Smooth muscle cell of bladder (primary cell): ENCODE results near the gene RETSAT. TPM values are rescaled to one million over a fixed set of nuclear protein-coding genes. Genes with fewer than 3 reads are reported as not detected.

Experiments
- total RNA-seq: library from RNA; depleted of rRNA; stranded (reverse); fragments of >200 nt; gene quantifications from 2 replicates; pipeline ENCODE4 v1.2.3, GENCODE V29; 2014

The RETSAT gene
- total RNA-seq, result 47.4 and 53.5 TPM in 2 replicates

GRCh38 chr2:85354286-85355072 lies at the start of gene RETSAT, which contains the start of gene ELMOD3:
Gene RETSAT, minus strand, starts transcription at chr2:85354528. Its CDS starts 21 bp downstream, at chr2:85354507.
Gene ELMOD3, plus strand, starts transcription at chr2:85354769. Its CDS starts 2,430 bp downstream, at chr2:85357199.

GRCh38 chr2:85327822-85328617 lies 26.3 kb downstream of the RETSAT start, which contains the start of gene TGOLN2:
Gene TGOLN2, minus strand, starts transcription at chr2:85327989. Its CDS starts 27 bp downstream, at chr2:85327962.

Other genes starting within 250 kb of the RETSAT start
- 1.00 and 1.0 TPM in 2 replicates for gene TCF7L1, start 221.1 kb downstream of the RETSAT start, total RNA-seq
- gene TGOLN2, start 26.5 kb downstream of the RETSAT start, total RNA-seq, result 109 and 130 TPM in 2 replicates
- 11.4 and 16.6 TPM in 2 replicates for gene ELMOD3, start 241 bp upstream of the RETSAT start, total RNA-seq
- 121 and 128 TPM in 2 replicates for gene CAPG, start 55.8 kb upstream of the RETSAT start, total RNA-seq
- 0.14 and 0.55 TPM in 2 replicates for gene SH2D6, start 64.2 kb upstream of the RETSAT start, total RNA-seq
- 84.9 and 114 TPM in 2 replicates for gene MAT2A, start 184.6 kb upstream of the RETSAT start, total RNA-seq
- gene GGCX, start 207.0 kb upstream of the RETSAT start, total RNA-seq, result 45.7 and 58.6 TPM in 2 replicates
- gene VAMP8, start 223.1 kb upstream of the RETSAT start, total RNA-seq, result 1.8 and 3.0 TPM in 2 replicates
- gene VAMP5, start 229.9 kb upstream of the RETSAT start, total RNA-seq, result 32.8 and 39.0 TPM in 2 replicates
- 232 and 290 TPM in 2 replicates for gene RNF181, start 241.2 kb upstream of the RETSAT start, total RNA-seq
- 7.4 and 11.1 TPM in 2 replicates for gene TMEM150A, start 248.2 kb upstream of the RETSAT start, total RNA-seq